GM23248 (cell line): Measurements from ENCODE around the gene STUM.

Experiments
- EZH2 ChIP-seq: fragments of 200-600 bp; sonication (generic); IDR thresholded peaks from 2 replicates; pipeline ENCODE4 v1.6.1; 2018; ENCODE audit warnings: antibody characterized with exemption, mild to moderate bottlenecking; ENCODE audit not compliant: insufficient read depth, poor library complexity, severe bottlenecking
- EZH2phosphoT487 ChIP-seq: fragments of 200-600 bp; sonication (generic); IDR thresholded peaks from 2 replicates; pipeline ENCODE4 v1.6.1; 2018; ENCODE audit warnings: antibody characterized with exemption, moderate library complexity, mild to moderate bottlenecking, low read depth; ENCODE audit not compliant: insufficient read depth

DNA sequence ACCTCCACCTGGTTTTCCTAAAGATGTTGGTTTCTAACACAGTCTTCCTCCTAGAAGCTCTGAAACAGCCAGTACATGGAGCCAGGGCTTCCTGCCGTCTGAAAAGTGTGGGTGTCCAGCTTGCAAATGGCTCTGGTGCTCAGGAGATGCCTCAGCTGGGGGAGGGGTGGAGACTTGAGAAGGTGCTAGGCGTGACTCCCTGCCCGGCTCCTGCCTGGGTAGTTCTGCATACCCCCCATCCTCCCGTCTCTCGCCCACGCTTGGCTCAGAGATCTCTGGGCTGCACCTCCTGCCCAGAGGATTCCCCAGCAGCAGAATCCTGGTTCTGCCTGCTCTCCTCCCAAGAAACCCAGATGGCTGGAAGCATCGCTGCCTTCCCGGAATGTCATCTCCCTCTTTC is 16.9 kb downstream of the STUM start:
- TF ChIP-seq EZH2phosphoT487 (no peak), EZH2 (no peak)
